ENCODE measurements around the gene CRABP2.

The CRABP2 gene

GRCh38 chr1:156689035-156689952, 16.1 kb downstream of the CRABP2 start:
- peak; percentile 74 for DNase-seq

DNA sequence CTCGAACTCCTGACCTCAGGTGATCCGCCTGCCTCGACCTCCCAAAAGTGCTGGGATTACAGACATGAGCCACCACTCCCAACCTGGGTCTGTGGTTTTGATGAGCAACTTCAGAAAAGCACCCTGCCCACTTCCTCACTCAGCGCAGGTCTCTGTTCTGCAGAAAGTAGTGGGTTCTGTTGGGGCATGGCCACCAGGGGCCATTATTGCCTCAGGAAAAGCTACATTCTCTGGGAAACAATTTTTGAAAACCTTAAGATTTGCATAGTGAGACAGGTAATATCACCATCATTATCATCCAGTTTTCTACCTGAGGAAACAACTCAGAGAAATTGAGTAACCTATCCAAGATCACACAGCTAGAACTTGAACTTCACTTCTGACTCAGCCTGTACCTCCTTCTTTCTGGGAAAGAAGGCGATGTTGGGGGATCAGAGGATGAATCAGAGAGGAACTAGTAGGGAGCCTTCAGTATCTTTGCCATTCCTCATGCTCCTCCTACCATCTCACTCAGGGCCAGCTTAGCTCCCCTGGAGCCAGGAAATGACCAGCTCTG, 21.1 kb downstream of the CRABP2 start:
- no peak for DNase-seq

GRCh38 chr1:156682166-156682890, 23.1 kb downstream of the CRABP2 start:
- DNase-seq, result no peak

GRCh38 chr1:156681196-156681960, 24.0 kb downstream of the CRABP2 start:
- DNase-seq, result no peak

- DNase-seq, result no peak
These were observed 25.3 kb downstream of the CRABP2 start for GRCh38 chr1:156680056-156680455.

- DNase-seq, result peak; percentile 47
These were observed 27.5 kb downstream of the CRABP2 start for GRCh38 chr1:156677616-156678596.

DNA sequence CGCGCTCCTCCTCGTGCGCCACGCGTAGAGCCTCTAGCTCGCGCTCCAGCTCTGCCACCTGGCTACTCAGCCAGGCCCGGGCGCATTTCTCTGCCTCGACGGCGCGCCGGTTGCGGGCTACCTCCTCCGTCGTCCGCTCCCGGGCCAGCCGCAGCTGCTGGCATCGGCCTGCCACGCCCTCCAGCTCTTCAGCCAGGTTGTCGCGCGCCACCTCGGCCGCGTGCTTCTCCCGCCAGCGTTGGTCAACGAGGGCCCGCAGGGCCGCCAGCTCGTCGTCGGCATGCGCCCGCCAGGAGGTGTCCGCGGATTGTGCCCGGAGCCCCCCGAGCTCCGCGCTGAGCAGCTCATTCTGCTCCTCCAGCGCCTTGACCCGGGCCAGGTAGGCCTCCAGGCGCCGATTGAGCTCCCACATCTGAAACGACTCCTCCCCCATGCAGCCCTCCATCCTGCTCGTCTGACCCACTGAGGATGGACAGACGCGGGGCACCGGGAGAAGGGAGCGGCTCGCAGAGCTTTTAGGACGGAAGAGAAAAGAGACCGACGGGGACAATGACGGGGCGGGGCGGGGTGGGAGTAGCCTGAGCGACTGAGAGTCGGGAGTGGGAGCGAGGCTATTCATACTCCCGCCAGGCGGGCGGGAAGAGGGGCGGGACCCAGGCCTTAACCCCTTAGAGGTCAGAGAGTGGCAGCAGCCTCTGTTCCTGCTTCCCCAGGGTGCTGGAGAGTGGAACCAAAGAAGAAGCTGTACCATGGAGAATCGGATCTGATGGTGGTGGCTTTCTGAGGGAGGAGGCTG, 28.4 kb downstream of the CRABP2 start, which contains the start of gene NES:
NES (minus strand) TSS at position 588 of the 796 bp plus-strand sequence; CDS start at position 445, 143 bp downstream.
- DNase-seq, result peak; percentile 14

GRCh38 chr1:156676114-156676819, 29.1 kb downstream of the CRABP2 start:
- no peak for DNase-seq

GRCh38 chr1:156675210-156676113, 29.9 kb downstream of the CRABP2 start:
- DNase-seq, result no peak

DNA sequence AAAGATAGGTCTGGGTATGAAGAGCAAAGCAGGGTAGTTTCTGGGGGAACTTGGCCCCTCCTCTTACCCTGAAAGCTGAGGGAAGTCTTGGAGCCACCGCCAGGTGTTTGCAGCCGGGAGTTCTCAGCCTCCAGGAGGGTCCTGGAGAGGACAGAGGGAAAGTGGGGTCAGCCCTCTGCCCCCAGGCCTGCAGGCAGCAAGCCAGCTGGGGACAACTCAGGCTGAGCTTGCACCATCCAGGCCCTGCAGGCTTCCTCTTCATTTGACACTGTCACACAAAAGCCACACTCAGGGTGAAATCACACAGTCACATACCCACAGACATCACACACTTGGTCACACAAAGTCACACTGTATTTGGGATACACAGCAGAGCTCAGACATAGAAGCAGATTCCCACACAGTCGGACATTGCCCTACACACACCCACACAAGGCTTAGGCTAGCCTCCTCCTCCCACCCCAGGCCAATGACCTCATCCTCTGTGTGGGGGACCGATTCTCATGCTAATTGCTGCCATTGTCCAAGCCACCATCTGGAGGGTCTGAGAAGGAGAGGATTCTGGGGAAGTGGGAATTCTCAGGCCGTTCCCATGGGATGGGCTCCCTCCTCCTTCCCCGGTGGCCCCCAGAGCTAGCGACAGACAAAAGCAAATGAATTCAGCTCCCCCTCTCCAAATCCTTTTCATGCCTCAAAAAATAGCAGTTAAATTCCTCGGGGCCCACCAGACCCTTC, 31.8 kb downstream of the CRABP2 start:
- DNase-seq, result peak; percentile 45

DNA sequence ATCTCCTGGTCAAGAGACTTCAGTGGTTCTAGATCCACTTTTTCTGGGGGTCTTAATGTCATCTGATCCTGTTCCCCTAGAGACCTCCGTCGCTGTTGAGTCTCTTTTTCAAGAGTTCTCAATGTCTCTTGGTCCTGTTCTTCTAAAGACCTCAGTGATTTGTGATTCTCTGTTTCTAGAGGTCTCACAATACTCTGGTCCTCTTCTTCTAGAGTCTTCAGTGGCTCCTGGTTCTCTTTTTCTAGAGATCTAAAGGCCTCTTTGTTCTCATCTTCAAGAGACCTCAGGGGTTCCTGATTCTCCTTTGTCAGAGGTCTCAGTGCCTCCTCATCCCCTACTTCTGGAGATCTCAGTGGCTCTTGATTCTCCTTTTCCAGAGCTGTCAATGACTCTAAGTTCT, 33.6 kb downstream of the CRABP2 start:
- DNase-seq, result no peak

DNA sequence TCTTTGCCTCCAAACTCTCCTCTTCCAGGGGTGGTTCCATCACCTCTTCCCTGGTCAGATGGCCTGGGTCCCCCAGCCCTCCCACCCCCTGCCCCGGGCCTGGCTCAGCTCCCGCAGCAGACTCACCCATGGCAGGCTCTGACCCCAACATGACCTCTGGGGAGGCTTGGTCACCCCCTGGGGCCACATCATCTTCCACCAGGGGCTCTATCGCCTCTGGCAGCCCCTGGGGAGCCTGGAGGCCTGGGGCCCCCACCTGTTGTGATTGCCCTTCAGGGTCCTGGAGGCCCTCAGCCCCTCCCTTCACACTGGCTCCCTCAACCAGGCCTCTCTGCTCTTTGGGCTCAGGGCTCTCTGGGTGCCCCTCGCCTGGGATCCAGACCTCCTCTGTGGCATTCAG, 34.6 kb downstream of the CRABP2 start:
- DNase-seq, result no peak

- no peak for DNase-seq
These were observed 35.0 kb downstream of the CRABP2 start for GRCh38 chr1:156670359-156670758.

DNA sequence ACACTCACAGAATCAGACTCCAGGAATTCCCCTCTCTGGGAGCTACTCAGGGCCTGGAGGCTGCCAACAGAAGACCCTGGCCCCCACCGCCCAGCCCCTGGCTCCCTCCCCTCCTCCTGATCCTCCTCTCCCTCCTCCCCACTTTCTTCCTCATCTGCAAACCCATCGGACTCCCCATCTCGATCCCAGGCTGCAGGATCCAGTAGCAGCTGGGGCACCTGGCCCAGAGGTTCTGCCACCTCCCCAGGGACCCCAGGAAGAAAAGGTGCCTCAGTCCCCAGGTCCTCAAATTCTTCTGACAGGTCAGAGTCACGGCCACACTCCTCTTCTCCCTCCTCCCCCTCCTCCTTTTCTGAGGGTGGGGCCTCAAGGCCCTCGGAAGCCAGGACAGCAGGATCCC, 35.6 kb downstream of the CRABP2 start:
- DNase-seq, result no peak

DNA sequence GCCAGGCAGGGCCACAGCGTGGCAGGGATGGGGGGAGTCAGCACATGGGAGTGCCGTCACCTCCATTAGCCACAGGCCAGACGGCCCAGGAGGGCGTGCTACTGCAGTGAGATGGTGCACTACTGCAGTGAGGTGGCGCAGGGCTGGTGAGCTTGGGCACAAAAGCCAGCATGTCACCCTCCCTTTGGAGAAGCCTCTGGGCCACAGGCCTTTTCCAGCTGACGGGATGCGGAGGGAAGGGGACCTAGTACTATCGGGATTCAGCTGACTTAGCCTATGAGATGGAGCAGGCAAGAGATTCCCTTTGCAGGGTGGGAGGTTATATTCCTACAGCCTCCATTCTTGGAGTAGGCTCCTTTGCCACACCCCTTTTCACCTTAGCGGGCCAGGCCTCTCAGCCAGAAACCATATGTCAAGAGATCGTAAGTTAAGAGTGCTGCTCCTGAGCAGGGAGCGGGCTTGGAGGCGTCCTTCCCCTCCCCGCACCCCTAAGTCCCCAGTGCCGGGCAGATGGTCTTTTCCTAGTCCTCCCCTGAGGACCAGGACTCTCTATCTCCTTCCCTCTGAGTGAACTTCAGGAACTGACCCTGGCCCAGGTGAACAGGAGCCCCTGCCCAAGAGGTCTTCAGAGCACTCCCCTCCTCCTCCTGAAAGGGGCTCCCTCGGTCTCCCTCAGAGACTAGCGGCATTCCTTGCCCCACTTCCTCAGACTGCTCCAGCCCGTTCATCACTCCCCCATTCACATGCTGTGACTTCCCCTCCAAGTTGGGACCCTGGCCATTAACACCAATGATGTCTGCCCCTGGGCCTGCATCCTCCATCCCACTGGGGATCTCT, 36.4 kb downstream of the CRABP2 start:
- no peak for DNase-seq

GRCh38 chr1:156667968-156668709, 37.2 kb downstream of the CRABP2 start:
- no peak for DNase-seq

GRCh38 chr1:156667610-156667967, 37.8 kb downstream of the CRABP2 start:
- no peak for DNase-seq
